Endodermal cell (in vitro differentiated cells): ENCODE measurements around the gene PRIM1. TPM values are rescaled to one million over a fixed set of nuclear protein-coding genes. Genes with fewer than 3 reads are reported as not detected.

Source experiments
- DNase-seq: peaks from one replicate; pipeline ENCODE4 v3.0.0-alpha.2; 2017
- H3K27ac ChIP-seq: 2 replicates; pipeline ENCODE4 v1.5.1; 2013; ENCODE audit warnings: mild to moderate bottlenecking, low read depth, low read length, moderate library complexity
- H3K27me3 ChIP-seq: 2 replicates; pipeline ENCODE4 v1.6.1; 2013; ENCODE audit warnings: mild to moderate bottlenecking, low read length, moderate library complexity; ENCODE audit not compliant: insufficient read depth, control insufficient read depth, poor library complexity, severe bottlenecking
- H3K36me3 ChIP-seq: 2 replicates; pipeline ENCODE4 v1.7.0; 2013; ENCODE audit warnings: mild to moderate bottlenecking, low read length, moderate library complexity; ENCODE audit not compliant: control insufficient read depth, insufficient read depth
- H3K4me1 ChIP-seq: one replicate; pipeline ENCODE4 v1.7.0; 2013; ENCODE audit warnings: low read length; ENCODE audit not compliant: control insufficient read depth, insufficient read depth
- H3K4me3 ChIP-seq: 2 replicates; pipeline ENCODE4 v1.5.1; 2013; ENCODE audit warnings: mild to moderate bottlenecking, low read length, moderate library complexity
- H3K9ac ChIP-seq: 2 replicates; pipeline ENCODE4 v1.6.1; 2013; ENCODE audit warnings: mild to moderate bottlenecking, low read length, moderate library complexity; ENCODE audit not compliant: poor library complexity, severe bottlenecking; ENCODE audit errors: extremely low read depth
- H3K9me3 ChIP-seq: 2 replicates; pipeline ENCODE4 v1.6.1; 2013; ENCODE audit warnings: mild to moderate bottlenecking, low read length, moderate library complexity; ENCODE audit not compliant: control insufficient read depth
- H3K27ac Mint-ChIP-seq: 2 replicates; pipeline ENCODE4 v1.8.0; 2020; ENCODE audit warnings: mixed read lengths
- H3K27me3 Mint-ChIP-seq: 2 replicates; pipeline ENCODE4 v1.8.0; 2021; ENCODE audit warnings: mild to moderate bottlenecking, mixed read lengths; ENCODE audit not compliant: insufficient read depth
- H3K36me3 Mint-ChIP-seq: 2 replicates; pipeline ENCODE4 v1.8.0; 2020; ENCODE audit warnings: low read depth, mixed read lengths
- H3K4me1 Mint-ChIP-seq: 2 replicates; pipeline ENCODE4 v1.8.0; 2020; ENCODE audit warnings: mixed read lengths
- H3K4me3 Mint-ChIP-seq: 2 replicates; pipeline ENCODE4 v1.8.0; 2020; ENCODE audit warnings: mild to moderate bottlenecking, moderate library complexity, mixed read lengths
- H3K9me3 Mint-ChIP-seq: 2 replicates; pipeline ENCODE4 v1.8.0; 2020; ENCODE audit warnings: mild to moderate bottlenecking, mixed read lengths
- WGBS, 2 experiments: methylation state at CpG; one replicate each; pipeline versions ENCODE4 v1.1.5 to v1.1.7; 2013; ENCODE audit warnings: missing lambda C conversion rate in 2 of 2, mixed read lengths in 1 of 2; ENCODE audit not compliant: insufficient coverage in 1 of 2, insufficient read length in 1 of 2; 5-methylcytosine and 5-hydroxymethylcytosine counted together
- total RNA-seq, 2 donors: library from RNA; stranded (reverse); fragmentation: NEBNext Ultra II Directional in 1 of 2; extraction: Animal tissue kit (Norgen Biotek cat#: 25700) in 1 of 2; gene quantifications; 2 replicates in 1 of 2; 3 replicates in 1 of 2; pipeline ENCODE4 v1.2.1, GENCODE V29; 2021
- TF ChIP-seq, protein P1 (sequence below): fragments of 200-600 bp; sonication (generic); conservative IDR thresholded peaks from 2 replicates; pipeline ENCODE4 v1.5.0; 2021; ENCODE audit warnings: antibody characterized with exemption, mild to moderate bottlenecking

The PRIM1 gene
- total RNA-seq, 2 donors from 2014 or later = 34.8 to 44.2 TPM

DNA sequence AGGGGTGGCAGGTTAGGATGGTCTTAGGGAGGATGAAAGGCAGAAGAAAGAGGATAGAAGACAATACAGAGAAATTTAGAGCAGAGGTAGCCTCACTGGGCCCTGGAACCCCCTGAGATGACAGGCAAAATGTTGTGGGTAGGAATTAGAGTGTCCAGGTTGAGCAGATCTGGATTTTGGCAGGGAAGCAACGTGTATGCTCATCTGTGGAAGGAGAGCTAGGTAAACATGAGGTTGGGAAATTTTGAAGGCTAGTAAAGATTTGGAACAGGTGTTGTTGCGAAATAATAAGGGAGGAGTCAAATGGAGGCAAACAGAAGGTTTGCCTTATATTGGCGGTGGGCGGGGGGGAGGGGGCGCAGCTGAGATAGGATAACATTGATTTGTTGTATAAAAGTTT, 16.3 kb upstream of the PRIM1 start:
- Histone ChIP-seq H3K27ac (no peak overlapping the region), H3K36me3 (no peaks in the 10 kb centered on the region), H3K9me3 (no peaks in the 10 kb centered on the region), H3K4me3 (no peak overlapping the region), H3K27me3 (no peaks in the 10 kb centered on the region), H3K9ac (no peak overlapping the region), H3K4me1 (no peaks in the 10 kb centered on the region)
- H3K27ac Mint-ChIP-seq = no peak overlapping the region
- peak; percentile 38 for DNase-seq
- no peak overlapping the region for H3K4me3 Mint-ChIP-seq
- no peaks in the 10 kb centered on the region for H3K36me3 Mint-ChIP-seq
- TF ChIP-seq, protein P1, sequence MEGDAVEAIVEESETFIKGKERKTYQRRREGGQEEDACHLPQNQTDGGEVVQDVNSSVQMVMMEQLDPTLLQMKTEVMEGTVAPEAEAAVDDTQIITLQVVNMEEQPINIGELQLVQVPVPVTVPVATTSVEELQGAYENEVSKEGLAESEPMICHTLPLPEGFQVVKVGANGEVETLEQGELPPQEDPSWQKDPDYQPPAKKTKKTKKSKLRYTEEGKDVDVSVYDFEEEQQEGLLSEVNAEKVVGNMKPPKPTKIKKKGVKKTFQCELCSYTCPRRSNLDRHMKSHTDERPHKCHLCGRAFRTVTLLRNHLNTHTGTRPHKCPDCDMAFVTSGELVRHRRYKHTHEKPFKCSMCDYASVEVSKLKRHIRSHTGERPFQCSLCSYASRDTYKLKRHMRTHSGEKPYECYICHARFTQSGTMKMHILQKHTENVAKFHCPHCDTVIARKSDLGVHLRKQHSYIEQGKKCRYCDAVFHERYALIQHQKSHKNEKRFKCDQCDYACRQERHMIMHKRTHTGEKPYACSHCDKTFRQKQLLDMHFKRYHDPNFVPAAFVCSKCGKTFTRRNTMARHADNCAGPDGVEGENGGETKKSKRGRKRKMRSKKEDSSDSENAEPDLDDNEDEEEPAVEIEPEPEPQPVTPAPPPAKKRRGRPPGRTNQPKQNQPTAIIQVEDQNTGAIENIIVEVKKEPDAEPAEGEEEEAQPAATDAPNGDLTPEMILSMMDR = no peak
- WGBS, 2 experiments = 94 to 98% methylated on average over 5 of the region's 5 CpGs
- no peaks in the 10 kb centered on the region for H3K9me3 Mint-ChIP-seq
- no peaks in the 10 kb centered on the region for H3K4me1 Mint-ChIP-seq
- no peaks in the 10 kb centered on the region for H3K27me3 Mint-ChIP-seq

DNA sequence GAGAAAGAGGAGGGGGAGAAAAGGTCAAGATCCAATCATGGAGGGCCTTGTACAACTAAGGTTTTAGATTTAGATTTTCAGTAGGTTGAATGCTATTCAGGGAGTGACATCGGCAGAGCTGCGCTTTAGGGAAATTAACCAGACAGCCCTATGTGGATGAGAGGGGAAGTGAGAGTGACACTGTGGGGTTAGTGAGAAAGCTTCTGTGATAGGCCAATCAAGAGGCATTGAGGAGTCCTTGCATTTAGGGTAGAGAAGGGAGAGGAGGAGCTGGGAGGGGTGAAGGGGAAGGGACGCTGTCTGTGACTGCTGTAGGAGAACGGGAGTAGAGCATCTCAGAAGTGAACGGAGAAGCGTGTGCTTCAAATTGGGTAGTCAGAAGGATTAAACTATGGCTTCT, 14.4 kb upstream of the PRIM1 start:
- no peaks in the 10 kb centered on the region for H3K9me3 Mint-ChIP-seq
- TF ChIP-seq, protein P1 = no peak
- 89 to 91% methylated on average over 6 of the region's 6 CpGs for WGBS, 2 experiments
- H3K4me3 ChIP-seq = no peak overlapping the region
- peak; percentile 68 for DNase-seq
- no peaks in the 10 kb centered on the region for H3K36me3 ChIP-seq
- no peak overlapping the region for H3K4me3 Mint-ChIP-seq
- H3K9ac ChIP-seq = no peak overlapping the region
- no peaks in the 10 kb centered on the region for H3K4me1 Mint-ChIP-seq
- H3K27ac Mint-ChIP-seq = no peak overlapping the region
- no peaks in the 10 kb centered on the region for H3K9me3 ChIP-seq
- no peaks in the 10 kb centered on the region for H3K4me1 ChIP-seq
- H3K27ac ChIP-seq = no peak overlapping the region
- no peaks in the 10 kb centered on the region for H3K27me3 Mint-ChIP-seq
- no peaks in the 10 kb centered on the region for H3K27me3 ChIP-seq
- no peaks in the 10 kb centered on the region for H3K36me3 Mint-ChIP-seq

DNA sequence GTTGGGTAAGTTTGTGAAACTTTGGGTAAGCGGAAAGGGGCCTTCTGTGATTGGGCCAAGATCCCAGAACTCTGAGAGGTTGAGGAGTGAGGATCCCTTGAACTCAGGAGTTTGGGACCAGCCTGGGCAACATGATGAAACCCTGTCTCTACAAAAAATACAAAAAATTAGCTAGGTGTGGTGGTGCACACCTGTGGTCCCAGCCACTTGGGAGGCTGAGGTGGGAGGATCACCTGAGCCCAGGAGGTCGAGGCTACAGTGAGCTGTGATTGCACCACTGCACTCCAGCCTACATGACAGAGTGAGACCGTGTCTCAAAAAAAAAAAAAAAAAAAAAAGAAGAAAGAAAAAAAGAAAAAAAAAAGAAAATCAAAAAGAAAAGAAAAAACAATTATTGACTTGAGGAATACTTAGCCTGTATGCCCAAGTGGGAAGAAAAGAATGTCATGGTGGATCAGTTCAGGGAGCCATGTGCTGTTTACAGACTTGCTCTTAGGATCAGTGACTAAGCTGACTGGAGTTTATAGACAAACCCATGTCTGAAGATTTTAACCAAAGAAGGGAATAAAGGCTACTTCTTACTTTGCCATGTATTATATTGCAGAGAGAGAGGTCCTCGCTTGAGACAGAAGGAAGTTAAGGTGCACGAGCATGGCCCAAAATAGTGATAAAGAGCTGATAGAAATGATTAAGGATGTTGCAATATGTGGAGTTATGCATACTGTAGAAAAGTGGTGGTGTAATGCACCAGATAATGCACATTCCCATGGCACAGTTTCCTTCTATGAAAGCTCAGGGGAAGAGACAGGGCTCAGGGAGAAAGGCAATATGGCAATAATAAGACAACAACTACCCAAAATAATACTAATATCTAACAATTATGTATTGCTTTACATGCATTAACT, 11.9 kb upstream of the PRIM1 start:
- Histone ChIP-seq H3K4me1 (no peaks in the 10 kb centered on the region), H3K27ac (no peak overlapping the region), H3K9me3 (peaks cover 3% of the 10 kb centered on the region), H3K4me3 (no peak overlapping the region), H3K36me3 (no peaks in the 10 kb centered on the region), H3K27me3 (no peaks in the 10 kb centered on the region), H3K9ac (no peak overlapping the region)
- Mint-ChIP-seq H3K27ac (no peak overlapping the region), H3K9me3 (peaks cover 3% of the 10 kb centered on the region), H3K27me3 (no peaks in the 10 kb centered on the region), H3K4me1 (no peaks in the 10 kb centered on the region), H3K36me3 (peaks cover 2% of the 10 kb centered on the region), H3K4me3 (no peak overlapping the region)
- WGBS, 2 experiments = 86 to 95% methylated on average over 4 of the region's 5 CpGs
- TF ChIP-seq, protein P1 = no peak
- DNase-seq = no peak
